T follicular helper cell (primary cell): ENCODE measurements around the gene AKIRIN2.

Experiments used
- DNase-seq: peaks from one replicate; pipeline ENCODE4 v3.0.0-alpha.2; 2020; ENCODE audit warnings: low read depth

The AKIRIN2 gene

DNA sequence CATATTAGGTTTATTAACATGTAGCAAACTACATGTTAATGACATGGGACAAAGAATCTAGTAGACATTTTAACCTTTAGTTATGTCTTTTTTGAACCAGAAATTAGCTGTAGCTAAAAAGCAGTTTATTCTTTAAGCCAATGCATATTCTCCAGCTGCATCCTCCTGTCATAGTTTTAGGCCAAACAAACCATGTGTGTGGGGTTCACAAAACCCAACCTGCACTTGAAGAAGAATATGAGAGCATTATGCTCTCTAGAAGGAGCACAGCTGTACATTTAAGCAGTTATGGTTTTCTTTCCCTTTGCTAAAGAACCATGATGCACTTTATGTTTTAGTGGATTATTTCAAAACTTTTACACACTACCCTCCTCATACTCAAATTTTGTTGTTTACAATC lies 46.2 kb downstream of the AKIRIN2 start:
- no peak for DNase-seq

DNA sequence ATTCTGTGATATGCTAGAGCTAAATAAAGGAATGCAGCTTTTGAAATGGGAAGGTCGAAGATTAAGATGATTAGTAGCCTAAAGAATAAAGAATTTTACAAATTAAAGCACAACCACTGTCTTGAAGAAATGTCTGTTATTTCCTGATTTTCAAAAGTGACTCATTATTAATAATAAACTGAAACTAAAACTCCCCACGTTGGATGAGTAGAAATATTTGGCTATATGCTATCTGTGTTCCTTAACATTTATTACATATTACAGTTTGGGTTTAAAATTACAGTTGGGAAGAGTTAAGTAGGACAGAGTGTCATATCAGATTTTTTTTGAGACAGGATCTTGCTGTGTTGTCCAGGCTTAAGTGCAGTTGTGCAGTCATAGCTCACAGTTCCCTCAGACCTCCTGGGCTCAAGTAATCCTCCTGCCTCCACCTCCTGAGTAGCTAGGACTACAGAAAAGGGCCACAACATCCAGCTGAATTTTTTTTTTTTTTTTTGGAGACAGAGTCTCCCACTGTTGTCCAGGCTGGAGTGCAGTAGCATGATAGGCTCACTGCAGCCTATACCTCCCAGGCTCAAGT lies 47.1 kb downstream of the AKIRIN2 start:
- no peak for DNase-seq

DNA sequence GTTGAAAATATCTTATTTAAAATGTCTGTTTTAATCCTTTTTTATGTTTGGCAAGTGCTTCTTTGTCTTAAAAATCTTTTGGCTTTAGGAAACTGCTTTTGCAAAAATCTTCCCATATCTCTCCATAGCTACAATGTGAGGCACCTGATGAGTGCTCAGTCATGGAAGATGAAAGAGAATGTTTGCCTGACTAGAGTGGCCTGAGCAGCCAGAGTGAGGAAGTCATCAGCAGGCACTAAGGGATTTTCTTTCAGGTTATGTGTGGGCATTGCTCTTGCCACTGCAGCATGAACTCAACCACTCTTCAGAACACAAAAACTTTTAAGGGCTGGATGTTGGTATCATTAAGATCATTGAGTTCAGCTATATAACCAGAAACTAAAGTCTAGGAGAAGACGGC lies 47.9 kb downstream of the AKIRIN2 start:
- DNase-seq = no peak

DNA sequence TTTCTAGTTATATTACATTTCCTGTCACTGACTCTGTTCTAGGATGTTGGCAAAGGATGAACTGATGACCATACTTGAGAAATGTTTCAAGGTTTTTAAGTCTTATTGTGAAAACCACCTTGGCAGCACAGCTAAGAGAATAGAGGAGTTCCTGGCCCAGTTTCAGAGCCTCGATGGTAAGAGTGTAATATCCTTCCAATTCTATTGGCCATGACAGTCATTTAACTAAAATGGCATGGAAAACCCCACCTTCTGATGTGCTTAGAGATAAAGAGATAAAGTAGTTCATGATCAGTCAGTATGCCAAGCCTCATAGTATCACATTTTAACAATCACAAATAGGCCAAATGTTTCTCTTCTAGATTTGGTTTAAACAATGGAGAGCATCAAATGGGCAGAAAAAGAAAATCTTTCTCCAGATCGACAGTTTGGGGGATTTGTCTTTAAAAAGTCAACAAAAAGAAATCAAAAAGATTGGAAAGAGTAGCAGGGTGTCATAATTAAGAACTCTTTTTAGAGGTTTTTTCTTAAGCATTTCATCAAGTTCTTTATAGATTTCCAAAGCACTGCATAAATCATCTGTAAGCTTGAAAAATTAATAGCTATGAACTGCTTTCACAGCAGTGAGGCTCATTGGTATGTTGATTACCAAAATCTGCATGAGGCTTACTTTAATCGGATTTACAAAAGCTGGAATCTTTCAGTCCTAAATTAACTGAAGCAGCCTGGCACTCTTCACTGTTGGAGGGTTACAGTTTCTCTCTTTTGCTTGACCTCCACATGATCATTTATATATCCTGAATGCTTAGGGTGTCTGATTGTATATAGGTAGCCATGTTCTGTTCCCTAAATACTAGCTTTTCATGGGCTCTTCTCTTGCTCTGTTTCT lies 48.7 kb downstream of the AKIRIN2 start:
- DNase-seq = no peak

DNA sequence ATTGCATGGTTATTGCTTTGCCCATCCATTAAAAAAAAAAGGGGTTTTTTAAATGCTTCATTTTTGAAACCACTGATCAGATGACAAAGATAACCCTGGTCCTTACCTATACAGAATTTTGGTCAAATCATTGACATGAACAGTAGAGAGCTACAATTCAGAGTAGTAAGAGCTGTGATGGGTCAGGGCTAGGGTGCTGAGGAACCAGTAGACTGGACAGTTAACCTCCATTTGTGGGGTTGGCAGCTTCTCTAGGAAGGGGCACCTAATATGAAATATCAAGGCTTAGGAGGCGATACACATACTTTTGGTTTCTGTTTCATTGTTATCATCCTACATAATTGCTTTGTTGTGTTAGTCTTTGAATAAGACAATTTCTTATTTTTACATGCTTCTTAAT lies 57.0 kb downstream of the AKIRIN2 start:
- no peak for DNase-seq

DNA sequence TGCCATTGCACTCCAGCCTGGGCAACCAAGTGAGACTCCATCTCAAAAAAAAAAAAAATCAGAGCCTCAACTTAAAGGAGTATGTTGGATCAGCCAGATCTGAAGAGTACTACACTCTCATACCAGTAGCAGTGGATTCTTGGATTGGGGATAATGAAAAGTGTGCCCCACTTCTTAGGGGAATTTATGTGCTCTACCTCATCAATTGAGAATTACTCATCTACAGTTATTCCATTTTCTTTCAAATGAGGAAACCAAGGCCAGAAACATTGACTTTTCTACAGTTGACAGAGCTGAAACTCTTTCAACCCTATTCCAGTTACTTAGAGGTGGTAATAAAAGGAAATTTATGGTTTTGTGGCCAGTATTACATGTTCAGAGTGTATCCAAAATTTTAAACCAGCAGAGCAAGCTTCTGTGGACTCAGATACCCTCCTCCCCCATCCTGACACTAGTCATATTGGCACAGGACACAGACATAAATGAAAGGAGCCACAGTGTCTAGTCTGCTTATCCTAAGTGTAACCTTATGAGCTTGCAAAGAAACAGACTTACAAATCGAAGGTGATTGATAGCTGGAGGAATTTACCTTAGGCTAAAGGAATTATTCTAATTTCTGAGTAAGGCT lies 60.9 kb downstream of the AKIRIN2 start:
- DNase-seq = no peak

GRCh38 chr6:87639373-87639772 lies 62.7 kb downstream of the AKIRIN2 start:
- DNase-seq = no peak

DNA sequence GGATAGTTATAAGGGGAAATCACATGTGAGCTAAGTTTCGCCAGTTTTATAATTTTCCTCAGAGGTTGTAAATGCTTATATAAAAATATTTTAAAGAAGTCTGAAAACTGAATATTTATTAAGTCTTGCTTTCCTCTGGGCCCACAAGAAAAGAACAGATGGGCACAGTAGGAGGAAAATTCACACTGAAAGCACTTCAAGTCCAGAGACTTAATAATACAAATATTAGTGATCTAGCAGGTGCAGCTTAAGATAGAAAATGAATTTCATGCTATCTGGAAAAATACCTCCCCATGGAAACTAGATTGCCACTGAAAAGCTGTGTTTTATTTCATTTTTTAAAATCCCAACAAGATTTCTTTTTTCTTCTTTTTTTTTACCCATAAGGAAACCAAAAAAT lies 64.9 kb downstream of the AKIRIN2 start:
- no peak for DNase-seq

DNA sequence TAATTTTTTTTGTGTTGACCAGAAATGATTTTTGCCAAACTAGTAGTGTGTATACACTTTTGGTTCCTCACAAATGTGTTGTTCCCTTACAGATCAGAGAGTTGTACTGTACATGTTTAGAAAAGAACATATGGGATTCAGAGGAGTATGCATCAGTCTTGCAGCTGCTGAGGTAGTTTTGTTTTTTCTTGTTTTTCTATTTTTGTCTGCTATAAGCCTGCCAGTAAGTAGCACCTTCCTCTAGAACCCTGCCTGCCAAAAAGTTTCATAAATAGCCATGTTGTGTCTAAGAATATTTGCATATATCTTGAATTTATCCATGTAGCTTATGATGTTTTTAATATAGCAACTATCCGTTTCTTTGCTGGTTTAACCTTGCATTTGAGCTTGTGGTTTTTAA lies 65.7 kb downstream of the AKIRIN2 start:
- no peak for DNase-seq

- no peak for DNase-seq
These were observed 68.2 kb downstream of the AKIRIN2 start for GRCh38 chr6:87633851-87634250.

DNA sequence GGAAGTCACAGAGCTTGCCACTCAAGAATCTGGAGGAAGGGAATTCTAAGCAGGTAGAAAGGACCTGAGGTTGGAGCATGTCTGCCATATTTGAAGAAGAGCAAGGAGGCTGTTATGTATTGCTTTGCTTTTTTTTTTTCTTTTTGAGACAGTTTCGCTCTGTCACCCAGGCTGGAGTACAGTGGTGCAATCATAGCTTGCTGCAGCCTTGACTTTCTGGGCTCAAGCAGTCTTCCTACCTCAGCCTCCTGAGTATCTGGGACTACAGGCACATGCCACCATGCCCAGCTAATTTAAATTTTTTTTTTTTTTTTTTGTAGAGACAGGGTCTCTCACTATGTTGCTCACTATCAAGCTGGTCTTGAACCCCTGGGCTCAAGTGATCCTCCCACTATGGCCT lies 71.3 kb downstream of the AKIRIN2 start:
- DNase-seq = no peak

- DNase-seq = no peak
These were observed 73.2 kb downstream of the AKIRIN2 start for GRCh38 chr6:87628881-87629280.

DNA sequence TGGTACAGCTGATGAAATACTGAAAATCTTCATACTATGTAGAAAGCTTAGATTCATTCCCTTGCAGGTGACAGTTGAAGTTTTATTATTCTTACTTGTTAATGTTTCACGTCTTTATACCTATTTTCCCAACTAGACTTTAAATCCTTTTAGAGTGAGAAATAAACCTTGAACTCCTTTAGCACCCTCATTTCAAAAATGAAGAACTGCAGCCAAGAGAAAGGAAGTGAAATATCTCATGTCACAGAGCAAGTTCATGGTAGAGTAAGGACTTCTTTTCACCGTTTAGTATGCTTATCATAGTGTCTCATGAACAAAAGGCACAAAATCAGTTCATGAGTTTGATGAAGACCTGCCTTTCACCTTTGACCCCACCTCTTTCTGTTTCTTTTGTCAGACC lies 73.6 kb downstream of the AKIRIN2 start:
- DNase-seq = no peak
